ENCODE results near the gene PHTF2. TPM values are rescaled to one million over a fixed set of nuclear protein-coding genes. Genes with fewer than 3 reads are reported as not detected.

Gene PHTF2
- total and polyA plus RNA-seq, 10 of the 15 experiments (the other 5 are each of a cell fraction or from before 2014, with no cell fraction given) = 12.9 to 41.8 (median 27.0) TPM

- Histone ChIP-seq H3K27me3 (replicated peaks in 1 of 2; ENCODE audit: control insufficient read depth in 2 of 2, insufficient read depth in 2 of 2, low read length in 1 of 2) (no peaks in the 10 kb centered on the region), H3K4me1 (ENCODE audit: control insufficient read depth, insufficient read depth, low read length) (no peaks in the 10 kb centered on the region), H4K20me1 (ENCODE audit: control insufficient read depth, insufficient read depth) (no peaks in the 10 kb centered on the region), H3K36me3 (ENCODE audit: control insufficient read depth in 2 of 2, insufficient read depth in 2 of 2, low read length in 1 of 2) (no peaks in the 10 kb centered on the region), H3K4me3 (no peak overlapping the region), H3K9ac (ENCODE audit: control insufficient read depth, insufficient read depth, low read length) (no peak overlapping the region), H3K9me3 (replicated peaks; ENCODE audit: control insufficient read depth, insufficient read depth, low read length) (no peaks in the 10 kb centered on the region), H3K4me2 (ENCODE audit: control insufficient read depth, insufficient read depth) (no peak overlapping the region), H2AFZ (ENCODE audit: control insufficient read depth, low read depth, low read length) (no peak overlapping the region), H3K79me2 (ENCODE audit: control insufficient read depth, insufficient read depth, low read length) (no peaks in the 10 kb centered on the region; the same call in 1 of the 2 replicates), H3K27ac (ENCODE audit: control insufficient read depth, insufficient read depth) (no peak overlapping the region)
- in situ Hi-C loops (cut with MboI) = no loop called here
- RAD21 ChIA-PET (ENCODE audit: unreplicated experiment) = no interaction called here
- 100% methylated on average over 4 of the region's 4 CpGs for WGBS (ENCODE audit: insufficient coverage, insufficient replicate concordance, low lambda C conversion rate, missing lambda C conversion rate)
- no TSS peak for BruUV-seq (replicated peaks)
- intact Hi-C loops (cut with micrococcal nuclease; ENCODE audit: unreplicated experiment) = no loop called here
- FAIRE-seq (no peak), DNase-seq (ENCODE audit: low read depth, low spot score) (no peak), ATAC-seq (no peak)
- POLR2A ChIA-PET = no interaction called here
- no peak for TF ChIP-seq FOXM1 (IDR thresholded peaks at IDR 0.05; ENCODE audit: low read depth, low read length)
- TF ChIP-seq ZNF217 (IDR thresholded peaks at IDR 0.05) = no peak
- TF ChIP-seq ZZZ3 (IDR thresholded peaks at IDR 0.05; ENCODE audit: control insufficient read depth, insufficient read length, low read depth) = no peak
- TF ChIP-seq TAF1 (IDR thresholded peaks at IDR 0.05; ENCODE audit: borderline replicate concordance, low read depth, low read length) = no peak
- no peak for TF ChIP-seq IRF4 (IDR thresholded peaks at IDR 0.05; ENCODE audit: low read depth, low read length)
- no peak for TF ChIP-seq MXI1 (IDR thresholded peaks at IDR 0.05; ENCODE audit: low read depth, low read length)
- TF ChIP-seq USF2 (IDR thresholded peaks at IDR 0.05; ENCODE audit: borderline replicate concordance, low read depth, low read length) = no peak
- no peak for TF ChIP-seq ZBTB40 (IDR thresholded peaks at IDR 0.05; ENCODE audit: borderline replicate concordance)
- no peak for TF ChIP-seq RUNX3 (IDR thresholded peaks at IDR 0.05; ENCODE audit: low read length)
- no peak for TF ChIP-seq EP300 (IDR thresholded peaks at IDR 0.05; ENCODE audit: borderline replicate concordance in 1 of 2, control insufficient read depth in 1 of 2, low read depth in 2 of 2, low read length in 2 of 2)
- TF ChIP-seq CHD2 (IDR thresholded peaks at IDR 0.05; ENCODE audit: borderline replicate concordance, low read depth, low read length) = no peak
- CTCF ChIA-PET = no interaction called here
- SMC1A ChIA-PET (ENCODE audit: uncharacterized antibody, unreplicated experiment) = interaction anchor here (1.5 to 2.2 kb wide), 2 partner anchors 10 to 21 kb away, joined by 4 to 7 read pairs; no protein-coding TSS in a partner anchor
Measured at GRCh38 chr7:77885155-77885554, 86.6 kb downstream of the PHTF2 start.
